Stimulated activated CD8-positive, alpha-beta memory T cell treated with anti-CD3 and anti-CD28 coated beads, Interleukin-7, amount 100 ng/mL, for 48 hours (primary cell): ENCODE results near the gene VSIG10L.

Source experiments
- DNase-seq, 2 donors: peaks; one replicate each; pipeline ENCODE4 v3.0.0-alpha.2; 2020; ENCODE audit warnings: low read depth in 1 of 2; ENCODE audit errors: extremely low read depth in 1 of 2

Gene VSIG10L

GRCh38 chr19:51318687-51319648 is 23.0 kb downstream of the VSIG10L start:
- DNase-seq: no peak

DNA sequence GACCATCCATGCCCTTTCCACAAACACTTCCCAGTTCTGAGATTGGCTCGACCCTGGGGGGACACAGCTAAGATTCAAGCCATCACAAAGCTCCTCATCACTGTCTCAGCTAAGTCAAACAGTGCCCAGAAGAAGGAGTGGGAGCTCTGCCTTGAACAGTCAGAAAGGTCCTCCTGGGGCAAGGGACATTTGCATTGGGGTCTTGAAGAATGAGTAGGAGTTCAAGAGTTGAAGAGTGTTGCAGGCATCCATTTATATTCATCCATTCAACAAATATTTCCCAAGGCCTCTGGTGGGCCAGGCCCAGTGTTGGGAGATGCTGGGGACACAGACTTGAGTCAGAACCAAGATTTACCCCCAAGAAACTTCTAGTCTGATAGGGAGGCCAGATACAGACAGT is 24.0 kb downstream of the VSIG10L start:
- no peak for DNase-seq

- no peak for DNase-seq
Observed at GRCh38 chr19:51317376-51317775, 24.6 kb downstream of the VSIG10L start.

- no peak for DNase-seq
Observed at GRCh38 chr19:51316688-51317087, 25.3 kb downstream of the VSIG10L start.

DNA sequence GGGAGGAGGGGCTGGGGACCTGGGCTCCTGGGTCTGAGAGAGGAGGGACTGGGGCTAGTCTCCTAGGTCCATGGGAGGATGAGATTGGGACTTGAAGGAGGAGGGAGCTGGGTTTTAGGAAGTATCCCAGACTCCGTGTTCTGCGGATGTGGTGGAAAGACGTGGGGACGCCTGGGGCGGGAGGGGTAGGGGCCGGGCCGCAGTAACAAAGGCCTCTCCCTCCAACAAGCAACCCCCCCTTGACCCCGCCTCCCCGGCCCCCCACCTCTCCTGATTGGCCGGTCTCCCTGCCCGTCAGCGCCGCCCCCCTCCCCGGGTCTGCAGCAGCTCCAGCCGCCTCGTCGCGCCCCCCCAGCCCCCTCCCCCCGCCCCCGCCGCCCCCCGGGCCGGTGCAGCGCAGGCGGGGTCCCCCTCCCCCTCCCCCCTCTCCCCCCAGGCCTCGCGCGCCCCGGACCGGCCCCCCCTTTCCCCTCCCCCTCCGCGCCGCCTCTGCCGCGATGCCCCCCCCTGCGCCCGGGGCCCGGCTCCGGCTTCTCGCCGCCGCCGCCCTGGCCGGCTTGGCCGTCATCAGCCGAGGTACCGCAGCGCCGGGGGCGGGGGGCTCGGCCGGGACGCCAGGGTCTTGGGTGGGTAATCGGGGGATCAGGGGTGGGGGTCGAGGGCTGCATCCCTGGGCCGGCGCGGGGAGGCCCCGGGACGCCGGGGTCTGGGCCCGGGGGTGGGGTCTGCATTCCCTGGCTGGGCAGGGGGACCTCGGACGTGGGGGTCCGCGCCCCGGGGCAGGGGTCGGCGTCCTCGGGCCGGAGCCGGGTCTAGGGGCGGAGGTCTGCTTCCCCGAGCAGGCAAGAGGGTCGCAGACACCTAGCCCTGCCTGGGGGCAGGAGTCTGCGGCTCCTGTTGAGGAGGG is 30.3 kb downstream of the VSIG10L start, which contains the start of gene IGLON5:
TSS of gene IGLON5 (plus strand) at position 294 of the 907 bp plus-strand sequence. CDS start at position 498, 204 bp downstream.
- DNase-seq: no peak

DNA sequence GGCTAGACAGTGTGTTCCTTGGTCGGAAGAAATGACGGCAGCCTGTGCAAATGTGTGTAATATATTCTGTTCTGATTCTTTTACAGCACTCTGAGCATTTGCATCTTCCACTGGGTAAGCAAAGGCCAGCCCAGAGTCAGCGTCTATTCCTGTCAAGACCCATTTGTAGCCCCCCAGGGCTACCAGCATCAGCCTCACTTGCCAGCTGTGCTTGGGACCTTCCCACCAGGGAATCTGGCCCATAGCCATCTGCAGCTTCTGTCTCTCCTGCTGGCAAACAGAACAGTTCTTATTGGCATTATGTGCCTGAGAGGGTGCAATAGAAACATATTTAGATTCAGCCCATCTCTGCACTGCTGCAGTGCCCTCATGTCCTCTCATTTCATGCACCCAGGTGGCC is 36.5 kb downstream of the VSIG10L start:
- DNase-seq: no peak

- no peak for DNase-seq
Observed at GRCh38 chr19:51301266-51301665, 40.7 kb downstream of the VSIG10L start.

GRCh38 chr19:51297406-51297805 is 44.5 kb downstream of the VSIG10L start:
- no peak for DNase-seq

DNA sequence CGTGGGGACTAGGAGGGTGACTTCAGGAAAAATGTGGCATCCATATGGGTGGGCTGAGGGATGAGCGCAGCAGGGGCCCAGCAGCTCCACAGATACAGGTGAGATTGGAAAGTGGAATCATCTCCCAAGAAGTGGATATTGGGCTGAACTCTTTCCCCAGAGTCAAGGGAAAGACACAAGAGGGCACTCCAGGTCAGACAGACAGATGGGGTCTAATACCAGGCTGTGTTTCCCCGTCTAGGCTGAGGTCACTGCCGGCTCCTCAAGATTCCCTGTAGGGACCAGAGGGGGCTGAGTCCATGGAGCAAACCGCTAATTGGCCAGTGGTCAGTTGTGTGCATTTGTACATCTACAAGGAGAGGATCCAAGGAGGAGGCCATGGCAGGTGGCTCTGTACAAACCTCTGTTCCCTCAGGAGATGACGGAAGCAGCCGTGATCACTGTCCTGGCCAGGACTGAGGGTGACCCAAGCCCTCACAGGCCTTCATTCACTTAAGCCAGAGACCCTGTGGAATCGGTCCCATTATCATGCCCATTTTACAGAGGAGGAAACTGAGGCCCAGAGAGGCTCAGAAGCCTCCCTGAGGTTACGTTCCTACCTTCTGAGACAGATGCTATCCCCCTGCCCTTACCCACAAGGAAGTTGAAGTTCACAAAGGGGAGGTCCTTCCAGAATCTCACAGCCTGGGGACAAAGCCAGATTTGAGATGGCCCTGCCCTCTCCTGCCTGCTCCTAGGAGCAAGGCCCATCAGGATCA is 45.4 kb downstream of the VSIG10L start:
- DNase-seq: no peak

GRCh38 chr19:51295382-51296126 is 46.4 kb downstream of the VSIG10L start:
- no peak for DNase-seq

- DNase-seq: no peak
Observed at GRCh38 chr19:51294977-51295375, 47.0 kb downstream of the VSIG10L start.

GRCh38 chr19:51294211-51294976 is 47.5 kb downstream of the VSIG10L start:
- no peak for DNase-seq

DNA sequence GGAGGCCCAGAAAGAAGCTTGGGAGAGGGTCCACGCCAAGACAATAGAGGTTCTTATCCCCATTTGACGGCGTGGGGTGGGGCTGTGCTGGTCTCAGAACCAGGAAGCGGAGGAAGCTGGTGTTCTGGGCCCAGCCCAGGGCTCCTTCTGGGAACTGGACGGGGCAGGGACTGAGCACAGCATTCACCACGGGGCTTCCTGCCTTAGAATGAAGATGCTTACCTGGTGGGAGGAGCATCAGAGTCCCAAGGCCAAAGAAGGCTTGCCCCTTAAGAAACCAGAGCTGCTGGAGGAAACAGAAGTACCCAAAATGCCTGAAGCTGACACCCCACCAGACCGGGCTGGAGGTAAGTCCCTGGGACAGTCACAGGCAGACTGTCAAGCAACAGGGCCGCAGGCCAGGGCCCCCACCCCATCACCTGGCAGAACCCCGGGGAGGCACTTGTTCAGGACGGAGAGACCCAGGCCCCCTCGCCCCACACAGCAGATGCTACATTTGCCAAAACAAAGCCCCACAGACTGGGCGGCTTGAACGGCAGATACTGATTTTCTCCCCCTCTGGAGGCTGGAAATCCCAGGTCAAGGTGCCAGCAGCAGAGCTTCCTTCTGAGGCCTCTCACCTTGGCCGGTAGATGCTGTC is 48.2 kb downstream of the VSIG10L start:
- no peak for DNase-seq

DNA sequence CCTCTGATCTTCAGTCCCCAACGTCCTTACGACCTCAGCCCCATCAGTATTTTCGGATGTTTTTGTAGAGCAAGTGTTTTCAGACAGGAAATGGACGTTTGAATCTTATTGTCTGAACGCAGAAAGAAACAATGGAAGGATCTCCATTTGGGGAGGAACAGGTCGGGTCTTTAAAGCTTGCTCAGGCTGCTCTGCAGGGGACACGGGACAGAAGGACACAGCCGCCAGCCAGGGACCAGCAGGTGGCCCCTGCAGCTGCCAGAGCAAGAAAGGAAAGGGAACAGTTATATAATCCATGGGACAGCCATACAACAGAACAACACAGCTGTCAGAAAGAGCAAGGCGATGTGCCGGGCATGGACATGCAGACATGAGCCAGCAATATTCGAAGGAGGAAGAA is 49.0 kb downstream of the VSIG10L start:
- no peak for DNase-seq

DNA sequence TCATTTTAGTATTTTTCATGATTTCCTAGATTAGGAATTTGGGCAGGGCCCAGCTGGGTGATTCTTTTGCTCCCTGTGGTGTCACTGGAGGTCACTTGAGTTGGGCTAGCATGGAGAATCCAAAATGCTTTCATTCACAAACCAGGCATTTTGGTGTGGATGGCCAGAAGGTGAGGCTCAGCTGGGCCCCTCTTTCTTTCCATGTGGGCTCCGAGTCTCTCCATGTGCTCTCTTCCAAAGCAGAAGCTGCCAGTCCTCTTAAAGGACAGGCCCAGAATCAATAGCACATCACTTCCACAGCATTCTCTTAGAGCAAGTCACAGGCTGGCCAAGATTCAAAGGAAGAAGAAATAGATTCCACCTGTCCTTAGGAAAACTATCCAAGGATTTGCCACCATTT is 52.3 kb downstream of the VSIG10L start:
- no peak for DNase-seq

DNA sequence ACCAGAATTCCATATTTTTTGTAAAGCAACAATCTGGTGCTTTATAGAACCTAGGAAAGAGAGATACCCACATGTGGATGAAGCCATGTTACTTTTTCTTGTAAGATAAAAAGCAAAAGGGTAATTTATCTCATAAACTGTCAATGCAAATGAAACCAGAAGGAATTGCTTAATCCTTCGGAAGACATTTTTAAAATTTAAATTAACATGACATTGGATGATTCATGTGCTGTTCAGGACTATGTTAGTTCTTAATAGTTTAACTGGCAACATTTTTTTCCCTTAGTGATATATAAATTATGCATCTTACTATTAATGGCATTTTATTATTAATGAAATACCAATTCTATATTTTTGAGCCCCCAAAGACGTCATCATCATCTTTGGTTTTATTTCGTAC is 56.3 kb downstream of the VSIG10L start:
- no peak for DNase-seq

DNA sequence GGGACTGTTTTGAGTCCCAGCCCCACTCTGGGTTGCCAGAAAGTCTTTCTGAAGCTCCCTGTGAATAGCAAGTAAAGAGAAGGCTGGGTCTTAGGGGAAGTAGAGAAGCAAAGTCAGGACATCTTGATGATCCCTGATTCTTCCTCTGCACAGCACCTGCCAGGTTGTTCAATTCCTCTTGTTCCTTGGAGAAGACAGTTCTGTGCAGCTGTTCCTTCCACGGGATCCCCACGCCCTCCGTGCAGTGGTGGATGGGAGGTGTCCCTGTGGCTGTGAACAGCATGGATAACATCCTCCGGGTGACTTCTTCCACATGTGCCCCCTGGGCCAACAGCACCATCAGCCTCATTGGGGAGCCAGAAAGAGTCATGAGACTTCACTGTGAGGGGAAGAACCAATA is 59.6 kb downstream of the VSIG10L start:
- no peak for DNase-seq
